ENCODE measurements around the gene PIGH.

GRCh38 chr14:67562776-67563150 is 37.3 kb downstream of the PIGH start:
- TF ChIP-seq CTCF (IDR thresholded peaks at IDR 0.05) (no peak), ZFP36 (IDR thresholded peaks at IDR 0.05; ENCODE audit: borderline replicate concordance, partially characterized antibody) (no peak), TP53 (CRISPR knock-in tag; IDR thresholded peaks at IDR 0.05) (no peak), GATA3 (IDR thresholded peaks at IDR 0.05; ENCODE audit: borderline replicate concordance) (no peak), RCOR1 (IDR thresholded peaks at IDR 0.05; ENCODE audit: low read depth, low read length) (no peak), PHF8 (IDR thresholded peaks at IDR 0.05; ENCODE audit: borderline replicate concordance, low read depth) (no peak), ZNF302 (CRISPR knock-in tag; IDR thresholded peaks at IDR 0.05) (no peak), ELK1 (IDR thresholded peaks at IDR 0.05; ENCODE audit: low read depth, low read length) (no peak), EP300 (IDR thresholded peaks at IDR 0.05) (no peak)
